ENCODE results near the gene SIGLEC10.

DNA sequence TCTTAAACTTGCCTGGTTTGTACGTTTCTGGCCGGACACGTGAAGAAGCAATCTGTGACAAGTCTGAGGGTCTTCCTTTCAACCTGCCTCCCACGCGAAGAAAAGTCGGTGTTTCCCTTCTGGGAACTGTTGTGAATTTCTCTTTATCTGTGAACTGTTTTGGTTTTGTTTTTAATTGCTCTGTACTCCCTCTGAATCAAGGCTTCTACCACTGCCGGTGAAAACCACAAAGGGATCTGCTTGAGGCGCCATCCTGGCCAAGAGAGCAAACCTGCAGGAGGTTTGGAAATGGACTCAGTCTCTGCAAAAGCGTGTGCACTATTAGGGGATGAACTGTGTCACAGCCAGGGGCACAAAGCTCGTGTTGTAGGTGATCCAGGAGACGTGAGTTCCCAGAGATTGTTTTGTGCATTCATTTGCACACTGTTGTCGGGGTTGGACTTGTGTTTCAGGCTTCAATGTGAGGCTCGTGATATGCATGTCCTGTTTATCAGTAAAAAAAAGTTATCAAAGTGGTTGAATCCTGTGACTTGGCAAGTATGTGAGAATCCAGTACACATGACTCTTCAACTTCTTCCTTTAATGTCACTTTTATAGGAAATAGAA, 31.1 kb upstream of the SIGLEC10 start:
- TF ChIP-seq, protein P1, sequence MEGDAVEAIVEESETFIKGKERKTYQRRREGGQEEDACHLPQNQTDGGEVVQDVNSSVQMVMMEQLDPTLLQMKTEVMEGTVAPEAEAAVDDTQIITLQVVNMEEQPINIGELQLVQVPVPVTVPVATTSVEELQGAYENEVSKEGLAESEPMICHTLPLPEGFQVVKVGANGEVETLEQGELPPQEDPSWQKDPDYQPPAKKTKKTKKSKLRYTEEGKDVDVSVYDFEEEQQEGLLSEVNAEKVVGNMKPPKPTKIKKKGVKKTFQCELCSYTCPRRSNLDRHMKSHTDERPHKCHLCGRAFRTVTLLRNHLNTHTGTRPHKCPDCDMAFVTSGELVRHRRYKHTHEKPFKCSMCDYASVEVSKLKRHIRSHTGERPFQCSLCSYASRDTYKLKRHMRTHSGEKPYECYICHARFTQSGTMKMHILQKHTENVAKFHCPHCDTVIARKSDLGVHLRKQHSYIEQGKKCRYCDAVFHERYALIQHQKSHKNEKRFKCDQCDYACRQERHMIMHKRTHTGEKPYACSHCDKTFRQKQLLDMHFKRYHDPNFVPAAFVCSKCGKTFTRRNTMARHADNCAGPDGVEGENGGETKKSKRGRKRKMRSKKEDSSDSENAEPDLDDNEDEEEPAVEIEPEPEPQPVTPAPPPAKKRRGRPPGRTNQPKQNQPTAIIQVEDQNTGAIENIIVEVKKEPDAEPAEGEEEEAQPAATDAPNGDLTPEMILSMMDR (IDR thresholded peaks at IDR 0.05), result no peak
- no peak for TF ChIP-seq EP300 (IDR thresholded peaks at IDR 0.05)
